NCI-H1048 (cell line): Measurements from ENCODE around the gene KRTAP4-16.
"Not testable (repeated sequence)": the region's sequence is repeated elsewhere in the genome, so short reads cannot be mapped to it uniquely, and the experiment has no call there.

Source experiments
- DNase-seq: peaks from one replicate; lab custom pipeline; 2025; lab: John Stamatoyannopoulos, UW

The KRTAP4-16 gene

GRCh38 chr17:41101586-41102259 is at the start of gene KRTAP4-16:
KRTAP4-16 (minus strand) TSS chr17:41102209; CDS start chr17:41102209, 0 bp downstream.
- DNase-seq, result no peak

DNA sequence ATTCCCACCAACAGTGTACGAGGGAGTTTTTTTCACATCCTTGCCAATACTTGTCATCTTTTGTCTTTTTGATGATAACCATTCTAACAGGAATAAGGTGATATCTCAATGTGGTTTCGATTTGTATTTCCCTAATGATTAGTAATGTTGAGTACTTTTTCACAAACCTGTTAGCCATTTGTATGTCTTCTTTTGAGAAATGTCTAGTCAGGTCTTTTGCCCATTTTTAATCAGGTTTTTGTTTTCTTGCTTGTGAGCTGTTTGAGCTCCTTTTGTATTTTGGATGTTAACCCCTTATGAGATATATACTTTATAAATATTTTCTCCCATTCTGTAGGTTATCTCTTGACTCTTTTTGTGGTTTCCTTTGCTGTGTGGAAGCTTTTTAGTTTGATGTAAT is 49.5 kb upstream of the KRTAP4-16 start:
- no peak for DNase-seq

- no peak for DNase-seq
Observed at GRCh38 chr17:41150026-41150425, 48.0 kb upstream of the KRTAP4-16 start.

DNA sequence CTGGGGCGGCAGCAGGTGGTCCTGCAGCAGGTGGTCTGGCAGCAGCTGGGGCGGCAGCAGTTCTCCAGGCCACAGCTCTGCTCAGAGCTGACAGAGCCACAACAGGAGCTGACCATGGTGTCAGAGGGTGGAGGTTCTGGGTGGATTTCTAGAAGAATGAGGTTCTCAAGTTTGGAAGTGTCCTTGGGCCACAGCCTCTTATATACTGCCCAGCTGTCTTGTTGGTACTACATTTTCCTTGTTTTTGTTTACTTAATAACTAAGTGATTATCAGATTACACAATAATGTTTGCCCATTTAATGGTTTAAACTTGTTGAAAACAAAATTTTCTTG is 47.6 kb upstream of the KRTAP4-16 start, which contains the start of gene KRTAP4-5:
Gene KRTAP4-5, minus strand, starts transcription at position 174 of the 334 bp plus-strand sequence. Its CDS starts 58 bp downstream, at position 116.
- DNase-seq, result no peak

GRCh38 chr17:41148971-41149651 is 47.1 kb upstream of the KRTAP4-16 start:
- not testable (repeated sequence) for DNase-seq

- DNase-seq, result no peak
Observed at GRCh38 chr17:41147531-41148204, 45.7 kb upstream of the KRTAP4-16 start.

GRCh38 chr17:41145261-41145660 is 43.3 kb upstream of the KRTAP4-16 start:
- no peak for DNase-seq

DNA sequence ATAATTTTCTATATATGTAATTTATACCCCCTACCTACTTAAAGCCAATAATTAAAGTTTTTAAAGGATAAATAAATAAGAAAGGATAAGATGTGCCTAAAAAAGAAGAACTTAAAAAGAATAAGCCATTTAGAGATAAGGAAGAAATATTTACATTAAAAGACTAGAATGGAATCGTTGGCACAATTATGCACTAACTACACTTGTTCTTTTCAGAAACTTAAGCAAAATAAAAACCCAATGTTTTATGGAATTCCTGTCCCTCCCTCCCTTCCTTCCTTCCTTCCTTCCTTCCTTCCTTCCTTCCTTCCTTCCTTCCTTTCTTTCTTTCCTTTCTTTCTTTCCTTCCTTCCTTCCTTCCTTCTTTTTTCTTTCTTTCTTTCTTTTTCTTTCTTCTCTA is 42.8 kb upstream of the KRTAP4-16 start:
- no peak for DNase-seq

- no peak for DNase-seq
Observed at GRCh38 chr17:41141361-41141760, 39.4 kb upstream of the KRTAP4-16 start.

DNA sequence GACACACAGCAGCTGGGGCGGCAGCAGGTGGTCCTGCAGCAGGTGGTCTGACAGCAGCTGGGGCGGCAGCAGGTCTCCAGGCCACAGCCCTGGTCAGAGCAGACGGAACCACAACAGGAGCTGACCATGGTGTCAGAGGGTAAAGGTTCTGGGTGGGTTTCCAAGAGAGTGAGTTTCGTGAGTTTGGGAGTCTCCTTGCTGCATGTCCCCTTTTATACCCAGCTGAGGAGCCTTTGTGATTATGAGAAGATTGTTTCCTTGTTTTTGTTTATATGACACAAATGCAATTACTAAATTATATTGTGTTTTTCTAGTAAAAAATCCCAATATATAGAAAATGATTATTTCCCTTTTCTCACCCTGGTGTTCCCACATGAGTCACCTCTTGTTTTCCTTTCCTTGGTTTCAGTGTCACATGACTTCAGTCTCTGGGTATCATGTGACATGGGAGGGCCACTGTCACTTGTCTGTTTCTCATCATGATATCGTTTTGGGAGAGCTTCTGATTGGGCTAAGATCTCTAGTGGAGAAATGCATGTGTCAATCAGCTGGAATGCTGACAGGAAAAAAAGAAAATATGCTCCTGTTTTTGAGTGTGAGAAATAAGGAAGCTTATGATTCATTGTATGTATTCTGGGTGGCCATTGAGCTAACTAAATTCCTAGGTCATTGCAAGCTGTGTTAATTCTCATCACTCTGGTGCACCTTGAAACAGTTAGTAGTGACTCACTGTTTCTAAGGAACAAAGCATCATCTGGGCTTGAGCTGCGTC is 38.5 kb upstream of the KRTAP4-16 start, which contains the start of gene KRTAP4-6:
Gene KRTAP4-6, minus strand, starts transcription at position 185 of the 772 bp plus-strand sequence. Its CDS starts 57 bp downstream, at position 128.
- no peak for DNase-seq

- not testable (repeated sequence) for DNase-seq
Observed at GRCh38 chr17:41139865-41140264, 37.9 kb upstream of the KRTAP4-16 start.

- DNase-seq, result no peak
Observed at GRCh38 chr17:41133880-41134735, 32.1 kb upstream of the KRTAP4-16 start.

- no peak for DNase-seq
Observed at GRCh38 chr17:41131979-41132378, 30.0 kb upstream of the KRTAP4-16 start.

DNA sequence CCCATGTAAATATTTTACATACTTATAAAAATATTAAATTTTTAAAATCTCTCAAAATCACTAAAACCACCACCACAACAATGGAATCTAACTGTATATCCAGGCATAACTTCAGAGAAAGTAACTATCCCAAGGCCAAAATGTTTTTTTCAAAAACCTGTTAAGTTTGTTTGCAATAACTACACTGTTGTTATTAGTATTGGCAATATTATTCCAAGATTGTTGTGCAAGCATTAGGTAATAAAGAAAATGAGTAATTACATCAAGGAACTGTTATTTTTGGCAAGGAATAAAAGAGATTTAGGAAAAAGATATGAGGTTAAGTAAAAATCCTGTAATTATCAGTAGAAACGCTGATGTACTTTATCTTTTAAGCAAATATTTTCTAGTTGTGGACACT is 25.4 kb upstream of the KRTAP4-16 start:
- DNase-seq, result no peak

DNA sequence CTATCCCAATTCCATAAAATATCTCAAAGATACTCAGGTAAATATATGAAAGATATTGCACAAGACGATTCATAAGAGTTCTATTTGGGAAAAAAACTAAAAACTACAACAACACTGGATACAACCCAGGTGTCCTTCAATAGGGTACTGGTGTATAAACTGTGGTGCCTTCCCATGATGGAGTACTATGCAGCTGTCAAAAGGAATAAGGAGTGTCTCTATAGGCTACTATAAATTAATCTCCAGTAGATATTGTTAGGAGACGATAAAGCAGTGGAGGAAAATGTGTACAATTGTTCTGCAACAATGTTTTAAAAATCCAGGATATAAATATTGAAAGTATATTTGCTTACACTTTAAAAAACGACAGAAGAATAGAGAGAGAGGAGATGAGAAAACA is 24.4 kb upstream of the KRTAP4-16 start:
- DNase-seq, result no peak

DNA sequence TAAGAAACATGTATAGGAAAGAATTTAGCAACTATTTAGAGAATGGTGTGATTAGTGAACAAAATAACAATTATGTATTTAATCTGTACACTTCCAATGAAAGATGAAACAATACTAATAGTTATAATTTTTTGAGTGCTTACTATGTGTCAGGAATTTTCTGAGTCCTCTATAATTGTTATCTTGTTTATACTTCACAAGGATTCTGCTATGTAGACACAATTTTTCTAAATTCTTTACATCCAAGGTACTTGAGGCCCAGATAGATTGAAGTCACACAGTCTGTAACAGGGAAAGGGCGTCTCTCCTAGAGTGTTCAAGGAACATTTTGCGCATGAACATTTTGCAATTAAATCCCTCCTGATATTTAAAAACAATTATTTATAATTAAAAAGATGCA is 23.1 kb upstream of the KRTAP4-16 start:
- DNase-seq, result no peak

DNA sequence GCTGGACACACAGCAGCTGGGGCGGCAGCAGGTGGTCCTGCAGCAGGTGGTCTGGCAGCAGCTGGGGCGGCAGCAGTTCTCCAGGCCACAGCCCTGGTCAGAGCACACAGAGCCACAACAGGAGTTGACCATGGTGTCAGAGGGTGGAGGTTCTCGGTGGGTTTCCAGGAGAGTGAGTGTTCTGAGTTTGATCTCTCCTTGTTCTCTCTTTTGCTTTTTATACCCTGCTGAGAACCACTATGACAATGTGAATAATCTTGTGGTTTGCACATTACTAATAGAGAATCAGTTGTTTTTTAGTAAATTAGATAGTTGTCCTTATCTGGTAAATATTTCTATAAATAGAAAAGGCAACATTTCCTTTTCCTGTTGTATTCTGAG is 22.0 kb upstream of the KRTAP4-16 start, which contains the start of gene KRTAP4-12:
Gene KRTAP4-12, minus strand, starts transcription at position 192 of the 381 bp plus-strand sequence. Its CDS starts 60 bp downstream, at position 132.
- DNase-seq, result not testable (repeated sequence)

GRCh38 chr17:41123292-41123990 is 21.4 kb upstream of the KRTAP4-16 start:
- not testable (repeated sequence) for DNase-seq

- no peak for DNase-seq
Observed at GRCh38 chr17:41121742-41122141, 19.7 kb upstream of the KRTAP4-16 start.
